ENCODE results near the gene FJX1.

The FJX1 gene

GRCh38 chr11:35614939-35615569 lies 3.2 kb upstream of the FJX1 start:
- DNase-seq (ENCODE audit: low read depth) = no peak
- no peak for TF ChIP-seq CTCF (IDR thresholded peaks at IDR 0.05; ENCODE audit: insufficient read depth, low read depth, low read length, missing control alignments)

GRCh38 chr11:35615921-35616900 lies 2.0 kb upstream of the FJX1 start:
- TF ChIP-seq CTCF (IDR thresholded peaks at IDR 0.05; ENCODE audit: insufficient read depth, low read depth, low read length, missing control alignments) = peak; percentile 56
- peak; percentile 56 for DNase-seq (ENCODE audit: low read depth)
- H3K4me3 ChIP-seq (ENCODE audit: low read depth, low read length) = no peak overlapping the region

More at GRCh38 chr11:35614939-35615569, 3.2 kb upstream of the FJX1 start:
- no peak overlapping the region for H3K4me3 ChIP-seq (ENCODE audit: low read depth, low read length)

- no peak for TF ChIP-seq CTCF (IDR thresholded peaks at IDR 0.05; ENCODE audit: insufficient read depth, low read depth, low read length, missing control alignments)
Measured at GRCh38 chr11:35617316-35617686, 959 bp upstream of the FJX1 start.

GRCh38 chr11:35618497-35619115 lies 346 bp downstream of the FJX1 start:
- DNase-seq (ENCODE audit: low read depth) = peak; percentile 71
- no peak for TF ChIP-seq CTCF (IDR thresholded peaks at IDR 0.05; ENCODE audit: insufficient read depth, low read depth, low read length, missing control alignments)
- peak overlapping the region; percentile 74 for H3K4me3 ChIP-seq (ENCODE audit: low read depth, low read length)

More at GRCh38 chr11:35617316-35617686, 959 bp upstream of the FJX1 start:
- no peak for DNase-seq (ENCODE audit: low read depth)
- H3K4me3 ChIP-seq (ENCODE audit: low read depth, low read length) = no peak overlapping the region

- peak; percentile 25 for TF ChIP-seq CTCF (IDR thresholded peaks at IDR 0.05; ENCODE audit: insufficient read depth, low read depth, low read length, missing control alignments)
- DNase-seq (ENCODE audit: low read depth) = peak; percentile 77
- H3K4me3 ChIP-seq (ENCODE audit: low read depth, low read length) = peak overlapping the region; percentile 74
Measured at GRCh38 chr11:35619116-35619854, 1.0 kb downstream of the FJX1 start.

Data from GM12865 (cell line).